HepG2 (cell line): ENCODE measurements around the gene TRDN.

Experiments used
- CTCF ChIP-seq: sonication (generic); formaldehyde crosslinking; IDR thresholded peaks from 2 replicates; pipeline ENCODE4 v1.5.0; 2020; ENCODE audit warnings: mild to moderate bottlenecking, missing genetic modification reagents, moderate library complexity
- ELK4 ChIP-seq: sonication (generic); formaldehyde crosslinking; IDR thresholded peaks from 2 replicates; pipeline ENCODE4 v1.9.0; 2021; ENCODE audit warnings: missing genetic modification reagents, borderline replicate concordance
- ETS1 ChIP-seq: sonication (generic); formaldehyde crosslinking; IDR thresholded peaks from 2 replicates; pipeline ENCODE4 v1.4.0; 2020; ENCODE audit warnings: missing genetic modification reagents
- ZBTB10 ChIP-seq: sonication (generic); formaldehyde crosslinking; IDR thresholded peaks from 2 replicates; pipeline ENCODE4 v1.4.0; 2020; ENCODE audit warnings: missing genetic modification reagents, borderline replicate concordance
- ZC3H13 ChIP-seq: sonication (generic); formaldehyde crosslinking; IDR thresholded peaks from 2 replicates; pipeline ENCODE4 v1.8.1; 2023; ENCODE audit warnings: mild to moderate bottlenecking, missing genetic modification reagents, moderate library complexity
- ZKSCAN5 ChIP-seq: sonication (generic); formaldehyde crosslinking; IDR thresholded peaks from 2 replicates; pipeline ENCODE4 v1.5.1; 2020; ENCODE audit warnings: mild to moderate bottlenecking, missing genetic modification reagents
- ZMAT5 ChIP-seq: sonication (generic); formaldehyde crosslinking; IDR thresholded peaks from 2 replicates; pipeline ENCODE4 v1.5.0; 2020; ENCODE audit warnings: mild to moderate bottlenecking, low read depth, missing genetic modification reagents, borderline replicate concordance
- ZNF740 ChIP-seq: sonication (generic); formaldehyde crosslinking; IDR thresholded peaks from 2 replicates; pipeline ENCODE4 v1.4.0; 2020; ENCODE audit warnings: missing genetic modification reagents
- ZNF749 ChIP-seq: sonication (generic); formaldehyde crosslinking; IDR thresholded peaks from 2 replicates; pipeline ENCODE4 v1.8.0; 2022; ENCODE audit warnings: mild to moderate bottlenecking, missing genetic modification reagents, moderate library complexity, borderline replicate concordance

- TF ChIP-seq CTCF (CRISPR knock-in tag) (no peak), ZKSCAN5 (CRISPR knock-in tag) (no peak), ZNF740 (no peak), ELK4 (CRISPR knock-in tag) (no peak), ZNF749 (CRISPR knock-in tag) (no peak), ZC3H13 (CRISPR knock-in tag) (no peak), ZBTB10 (CRISPR knock-in tag) (no peak), ZMAT5 (CRISPR knock-in tag) (no peak), ETS1 (CRISPR knock-in tag) (no peak)
Observed at GRCh38 chr6:123427008-123427407, 209.7 kb downstream of the TRDN start.
